ENCODE data around the gene PLD1. TPM values are rescaled to one million over a fixed set of nuclear protein-coding genes. Genes with fewer than 3 reads are reported as not detected.

Gene PLD1
- total RNA-seq, 1 donor from 2014 or later: 6.6 TPM

DNA sequence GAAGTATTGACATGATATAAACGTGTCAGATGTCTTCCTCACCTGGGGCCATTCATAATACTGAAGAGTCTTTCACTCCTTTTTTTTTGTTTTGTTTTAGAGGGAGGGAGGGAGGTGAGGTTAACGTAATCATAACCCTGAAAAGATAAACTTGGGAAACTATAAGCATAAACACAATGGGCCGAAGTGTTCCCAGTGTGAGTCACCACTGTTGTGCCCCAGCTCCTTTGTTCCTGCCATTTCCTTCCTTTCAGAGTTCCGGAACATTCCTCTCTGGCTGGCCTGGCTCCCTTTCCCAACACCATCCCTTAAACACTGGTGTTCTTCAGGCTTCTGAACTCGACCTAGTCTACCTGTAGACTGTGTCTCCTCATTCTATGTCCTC, 18.6 kb downstream of the PLD1 start:
- DNase-seq: no peak

DNA sequence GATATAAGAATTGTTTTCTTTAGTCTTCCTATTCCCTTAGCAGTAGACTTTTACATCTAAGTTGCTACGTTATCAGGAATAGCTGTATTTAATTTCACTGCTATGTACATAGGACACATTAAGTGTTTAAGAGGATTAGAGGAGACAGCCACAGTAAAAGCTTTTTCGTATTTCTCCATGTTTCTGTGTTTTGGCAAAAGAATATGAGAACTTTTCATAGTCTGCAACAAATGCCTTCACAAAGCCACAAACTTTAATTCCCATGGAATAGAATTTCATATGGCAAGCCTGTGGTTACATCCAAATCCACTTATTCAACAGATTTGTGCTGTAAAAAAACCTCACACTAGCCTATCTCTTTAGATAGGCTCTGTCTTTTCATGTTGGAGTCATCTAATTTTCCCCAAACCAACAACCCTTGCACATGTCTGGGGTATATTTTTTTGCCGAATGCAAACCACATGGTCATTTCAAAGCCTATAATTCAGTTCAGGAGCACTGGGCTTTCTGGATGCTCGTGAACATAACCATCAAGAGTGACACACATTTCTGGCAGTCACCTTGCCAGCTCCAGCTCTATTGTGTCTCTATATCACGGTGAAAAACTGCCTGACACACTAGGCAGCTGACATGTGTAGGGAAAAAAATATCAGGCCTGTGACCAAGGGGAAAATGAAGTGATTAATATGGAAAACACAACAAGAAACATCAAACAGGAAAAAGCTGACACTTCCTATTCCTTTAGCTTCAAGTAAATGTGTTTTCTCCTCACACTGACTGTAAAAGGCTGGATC, 19.2 kb downstream of the PLD1 start:
- DNase-seq: no peak

GRCh38 chr3:171790574-171790897, 19.7 kb downstream of the PLD1 start:
- no peak for DNase-seq

DNA sequence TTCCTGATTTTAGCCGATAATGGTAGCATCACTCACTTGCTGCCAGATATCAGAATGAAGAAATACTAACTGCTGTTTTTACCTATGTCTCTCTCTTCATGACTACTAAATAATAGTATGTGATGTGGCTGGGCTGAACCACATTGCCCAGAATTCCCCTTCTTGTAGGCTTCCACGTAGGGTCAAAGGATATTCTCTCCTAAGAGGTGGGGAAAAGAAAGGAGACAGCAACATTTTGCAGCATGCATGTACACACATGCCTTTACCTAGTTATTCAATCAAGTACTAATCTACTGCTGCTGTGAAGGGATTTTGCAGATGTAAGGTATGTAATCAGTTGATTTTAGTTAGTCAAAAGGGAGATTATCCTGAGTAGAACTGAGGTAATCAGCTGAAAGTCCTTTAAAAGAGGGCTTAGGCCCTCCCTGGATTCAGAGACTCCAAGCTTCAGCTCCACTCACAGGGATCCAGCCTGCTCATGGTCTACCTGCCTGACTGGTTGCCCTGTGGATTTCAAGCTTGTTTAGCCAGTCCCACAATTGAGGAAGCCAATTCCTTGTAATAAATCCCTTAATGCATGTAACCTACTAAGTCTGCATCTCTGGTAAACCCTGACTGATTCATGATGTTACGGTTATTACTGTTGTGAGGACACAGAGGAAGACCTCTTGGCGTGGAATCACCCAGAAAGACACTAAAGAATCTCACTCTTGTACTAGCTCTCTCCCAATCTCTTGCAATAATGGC, 20.4 kb downstream of the PLD1 start:
- DNase-seq: no peak

GRCh38 chr3:171788546-171789351, 21.5 kb downstream of the PLD1 start:
- no peak for DNase-seq

GRCh38 chr3:171786997-171787396, 23.3 kb downstream of the PLD1 start:
- DNase-seq: no peak

DNA sequence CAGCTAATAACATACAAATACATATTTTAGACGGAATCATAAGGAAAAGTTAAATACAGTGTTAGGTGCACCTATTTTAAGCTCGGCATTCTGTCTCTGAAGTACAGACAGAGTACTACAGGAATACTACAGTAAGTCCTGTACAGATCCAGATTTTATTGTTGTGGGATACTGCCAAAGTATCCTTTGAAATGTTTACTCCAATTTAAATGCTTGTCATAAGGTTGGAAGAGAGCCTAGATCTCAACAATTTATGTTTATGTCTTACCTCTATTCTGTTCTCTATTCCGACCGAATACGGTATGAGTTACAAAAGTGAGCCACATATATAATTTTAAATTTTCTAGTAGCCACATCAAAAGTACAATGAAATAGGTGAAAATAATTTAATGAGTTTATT, 25.3 kb downstream of the PLD1 start:
- DNase-seq: no peak

- no peak for DNase-seq
Measured at GRCh38 chr3:171784387-171784786, 25.9 kb downstream of the PLD1 start.

DNA sequence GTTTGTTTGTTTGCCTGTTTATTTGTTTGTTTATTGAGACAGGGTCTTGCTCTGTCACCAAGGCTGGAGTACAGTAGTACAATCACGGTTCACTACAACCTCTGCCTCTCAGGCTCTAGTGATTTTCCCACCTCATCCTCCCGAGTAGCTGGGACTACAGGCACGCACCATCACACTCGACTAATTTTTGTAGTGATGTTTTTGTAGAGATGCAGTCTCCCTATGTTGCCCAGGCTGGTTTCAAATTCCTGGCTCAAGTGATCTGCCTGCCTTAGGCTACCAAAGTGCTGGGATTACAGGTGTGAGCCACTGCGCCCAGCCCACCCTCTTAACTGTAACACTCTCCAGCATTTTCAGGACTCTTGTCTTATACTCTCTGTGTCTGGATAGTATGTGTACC, 26.7 kb downstream of the PLD1 start:
- no peak for DNase-seq

DNA sequence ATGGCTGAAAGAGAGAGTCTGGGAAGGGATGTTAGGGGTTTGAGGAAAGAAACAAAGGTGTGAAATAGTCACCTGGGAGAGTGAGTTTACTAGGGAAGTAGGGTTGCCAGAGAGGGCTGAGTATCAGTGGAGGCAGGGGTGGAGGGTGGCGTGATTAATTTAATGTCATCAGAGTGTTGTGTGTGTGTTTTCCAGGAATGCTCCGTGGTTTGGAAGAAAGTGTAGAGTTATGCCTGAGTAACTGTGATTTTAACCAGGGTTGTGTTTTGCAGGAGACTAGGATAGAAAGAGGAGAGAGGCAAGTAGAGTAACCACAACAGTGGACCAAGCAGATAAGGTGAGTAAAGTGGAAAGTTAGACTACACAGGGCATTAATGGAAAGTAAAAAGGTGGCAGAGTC, 27.2 kb downstream of the PLD1 start:
- DNase-seq: no peak

DNA sequence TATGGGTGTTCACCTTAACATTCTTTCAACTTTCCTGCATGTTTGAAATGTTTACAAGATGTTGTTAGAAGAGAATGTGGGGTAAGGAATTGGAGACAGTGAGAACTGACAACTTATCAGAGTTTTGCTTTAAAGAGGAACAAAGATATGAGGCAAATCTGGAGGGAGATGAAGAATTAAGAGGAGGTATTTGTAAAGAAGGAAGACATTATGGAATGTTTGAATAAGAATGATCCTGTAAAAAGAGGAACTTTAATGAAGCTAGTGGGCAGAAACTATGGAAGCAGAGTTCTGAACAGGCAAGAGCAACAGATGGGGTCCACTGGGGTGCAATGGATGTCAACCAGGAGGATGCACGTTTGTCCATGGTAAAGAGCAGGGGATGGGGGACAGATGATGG, 27.7 kb downstream of the PLD1 start:
- DNase-seq: no peak

GRCh38 chr3:171781711-171782127, 28.6 kb downstream of the PLD1 start:
- no peak for DNase-seq

GRCh38 chr3:171778493-171778892, 31.8 kb downstream of the PLD1 start:
- DNase-seq: no peak

DNA sequence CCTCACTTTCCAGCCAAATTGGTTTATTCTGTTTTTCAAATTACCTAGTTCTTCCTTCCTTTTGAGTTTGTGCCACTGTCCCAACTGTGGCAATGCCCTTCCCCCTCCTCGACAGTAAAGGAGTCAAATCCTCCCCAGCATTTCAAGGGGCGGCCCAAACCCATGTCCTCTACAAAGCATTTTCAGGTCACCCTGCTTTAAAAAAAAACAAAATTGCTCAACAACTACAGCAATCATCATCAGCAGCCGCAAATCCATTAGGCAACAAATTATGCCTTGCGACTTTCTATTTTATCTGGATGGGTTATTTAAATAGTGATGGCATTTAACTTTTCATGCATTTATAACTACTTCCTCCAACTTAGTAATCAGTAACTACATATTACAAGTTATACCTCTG, 32.7 kb downstream of the PLD1 start:
- DNase-seq: no peak

GRCh38 chr3:171776839-171777583, 33.3 kb downstream of the PLD1 start:
- DNase-seq: no peak

DNA sequence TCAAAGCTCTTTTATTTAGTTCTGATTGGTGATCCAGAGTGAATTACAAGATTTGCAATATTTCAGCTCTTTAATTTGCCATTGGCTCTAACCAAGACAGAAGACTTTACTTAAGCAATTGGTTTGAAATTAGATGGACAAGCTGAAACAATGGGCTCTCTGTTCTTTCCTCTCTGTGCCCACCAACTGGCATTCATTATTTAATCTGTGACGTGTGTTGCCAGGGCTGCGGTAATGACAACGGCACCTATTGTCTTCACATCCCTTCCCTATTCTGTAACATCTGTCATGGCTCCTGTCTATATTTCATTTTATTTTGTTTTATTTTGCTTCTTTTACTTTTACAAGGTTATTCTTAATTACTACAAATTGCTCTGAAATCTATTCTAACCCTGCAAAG, 33.9 kb downstream of the PLD1 start:
- peak; percentile 16 for DNase-seq

GRCh38 chr3:171775943-171776342, 34.3 kb downstream of the PLD1 start:
- DNase-seq: no peak

- peak; percentile 25 for DNase-seq
Measured at GRCh38 chr3:171774521-171774920, 35.8 kb downstream of the PLD1 start.

- peak; percentile 26 for DNase-seq
Measured at GRCh38 chr3:171772427-171773056, 37.7 kb downstream of the PLD1 start.

DNA sequence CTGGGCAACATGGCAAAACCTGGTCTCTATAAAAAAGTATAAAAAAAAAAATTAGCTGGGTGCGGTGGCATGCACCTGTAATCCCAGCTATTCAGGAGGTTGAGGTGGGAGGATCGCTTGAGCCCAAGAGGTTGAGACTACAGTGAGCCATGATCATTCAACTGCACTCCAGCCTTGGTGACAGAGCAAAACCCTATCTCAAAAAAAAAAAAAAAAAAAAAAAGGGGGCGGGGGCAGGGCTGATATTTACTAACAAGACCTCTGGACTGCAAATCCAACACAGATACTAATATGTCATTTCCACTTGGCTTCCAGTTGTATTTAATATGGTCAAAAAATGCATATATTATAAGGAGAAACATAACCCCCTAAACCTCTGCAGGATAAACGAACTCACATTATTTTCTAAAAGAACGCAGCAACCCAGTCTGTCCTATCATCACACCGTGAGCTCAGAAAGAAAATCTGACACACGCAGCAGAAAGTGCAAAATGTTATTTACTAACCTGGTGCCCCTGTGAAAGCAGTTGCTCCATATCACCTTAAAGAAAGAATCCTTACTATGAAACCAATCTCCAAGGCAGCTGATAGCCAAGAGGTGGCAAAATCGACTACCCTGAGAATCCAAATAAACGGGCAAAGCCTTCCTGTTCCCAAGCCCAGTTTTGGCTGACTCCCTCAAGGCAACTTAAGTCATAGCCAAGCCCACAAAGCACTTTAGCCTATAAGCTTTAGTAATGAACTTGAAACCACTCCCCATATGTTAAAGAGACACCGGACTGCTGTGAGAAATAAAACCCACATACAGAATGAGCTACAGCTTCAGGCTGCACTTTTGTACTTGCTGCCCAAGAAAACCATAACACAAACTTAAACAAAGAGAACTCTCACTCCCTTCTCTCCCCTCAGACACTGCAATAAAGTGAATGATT, 39.3 kb downstream of the PLD1 start:
- no peak for DNase-seq

- no peak for DNase-seq
Measured at GRCh38 chr3:171769461-171769860, 40.8 kb downstream of the PLD1 start.
